GM19240 (cell line): ENCODE data around the gene SENP7.
"Not testable (repeated sequence)": the region's sequence is repeated elsewhere in the genome, so short reads cannot be mapped to it uniquely, and the experiment has no call there.

Experiments used
- DNase-seq: peaks from one replicate; pipeline ENCODE4 v3.0.0; 2011; ENCODE audit warnings: low spot score; ENCODE audit not compliant: insufficient read length

The SENP7 gene

DNA sequence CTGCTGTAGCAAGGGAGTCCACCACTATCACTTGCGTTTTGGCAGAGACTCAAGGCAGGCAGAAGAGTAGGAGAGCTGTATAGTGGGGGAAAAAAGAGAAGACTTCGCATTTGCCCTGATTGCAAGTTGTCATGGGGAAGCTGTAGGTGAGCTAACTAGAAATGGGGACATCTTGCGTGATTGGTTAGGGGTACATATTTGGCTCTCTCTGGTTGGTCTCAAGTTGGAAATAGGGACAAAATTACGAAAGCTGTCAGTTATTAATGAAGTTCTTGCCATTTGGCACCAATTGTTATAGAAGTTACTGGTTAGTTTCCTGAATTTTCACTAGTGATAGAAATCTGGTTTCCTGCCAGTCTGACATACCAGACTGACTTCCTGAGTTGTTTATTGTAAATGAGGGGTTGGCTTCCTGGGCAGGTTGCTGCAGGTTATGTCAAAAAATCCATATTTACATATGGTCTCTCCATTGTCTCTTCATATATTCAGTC is 8.2 kb upstream of the SENP7 start:
- DNase-seq: no peak

DNA sequence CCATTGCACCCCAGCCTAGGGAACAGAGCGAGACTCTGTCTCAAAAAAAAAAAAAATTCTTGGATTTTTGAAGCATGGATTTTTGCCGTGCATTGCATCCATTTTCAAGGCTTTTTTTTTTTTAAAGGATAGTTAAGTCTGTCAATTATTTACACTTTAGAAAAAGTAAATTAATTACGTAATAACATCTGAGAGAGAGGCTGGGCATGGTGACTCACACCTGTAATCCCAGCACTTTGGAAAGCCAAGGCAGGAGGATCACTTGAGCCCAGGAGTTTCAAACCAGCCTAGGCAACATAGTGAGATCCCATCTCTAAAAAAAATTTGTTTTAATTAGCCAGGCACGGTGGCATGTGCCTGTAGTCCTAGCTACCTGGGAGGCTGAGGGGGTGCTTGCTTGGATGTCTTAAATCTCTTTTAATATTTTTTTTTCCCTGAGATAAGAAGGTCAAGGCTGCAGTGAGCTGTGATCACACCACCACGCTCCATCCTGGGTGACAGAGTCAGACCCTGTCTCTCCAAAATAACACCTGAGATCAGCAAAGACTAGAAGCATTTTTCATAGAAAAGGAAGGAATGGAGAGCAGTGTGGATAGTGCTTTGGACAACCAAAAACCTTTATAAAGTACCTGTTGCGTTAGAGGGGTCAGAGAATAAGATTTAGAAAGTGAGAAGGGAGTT is 6.8 kb upstream of the SENP7 start:
- no peak for DNase-seq

DNA sequence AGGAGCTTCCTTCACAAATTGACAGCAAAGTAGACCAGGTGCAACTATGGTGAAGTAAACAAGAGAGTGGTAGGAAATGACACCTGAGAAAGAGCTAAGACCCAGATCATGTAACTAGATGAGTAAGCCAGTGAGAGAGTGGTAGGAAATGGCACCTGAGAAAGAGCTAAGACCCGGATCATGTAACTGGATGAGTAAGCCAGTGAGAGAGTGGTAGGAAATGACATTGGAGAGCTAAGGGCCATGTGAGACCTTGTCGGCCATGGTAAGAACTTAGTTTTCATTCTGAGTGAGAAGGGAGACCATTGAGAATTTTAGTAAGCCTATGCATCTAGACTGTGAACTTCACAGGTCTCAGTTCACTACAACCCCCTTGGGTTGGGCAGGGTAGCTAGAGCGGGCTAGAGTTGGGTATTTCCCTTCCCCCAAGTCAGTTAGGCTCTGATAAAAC is 5.4 kb upstream of the SENP7 start:
- DNase-seq: peak; percentile 43

DNA sequence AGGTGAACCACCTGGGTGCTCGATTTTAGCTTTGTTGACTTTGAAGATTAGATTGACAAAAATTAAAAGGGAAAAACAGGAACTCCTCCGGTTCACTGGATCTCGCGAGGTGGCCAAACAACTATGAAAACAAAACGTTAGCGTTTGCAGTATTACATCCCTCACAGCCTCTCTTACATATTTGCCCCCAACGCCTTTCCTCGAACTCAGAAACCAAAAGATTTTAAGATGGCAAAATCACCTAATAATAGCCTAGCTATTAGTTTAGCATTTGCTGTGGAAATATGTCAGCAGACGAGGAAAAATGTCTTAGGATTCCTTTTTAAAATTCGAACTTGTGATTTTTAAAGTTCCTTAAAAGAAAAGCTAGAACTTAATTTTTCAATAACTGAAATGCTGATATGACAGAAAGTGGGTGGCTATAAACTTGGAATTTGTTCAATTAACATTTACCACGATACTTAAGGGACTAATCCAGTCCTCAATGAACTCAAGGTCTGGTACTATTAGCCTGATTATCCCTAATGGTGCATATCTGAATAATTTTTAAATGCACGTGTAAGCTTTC is 491 bp upstream of the SENP7 start:
- peak; percentile 6 for DNase-seq

DNA sequence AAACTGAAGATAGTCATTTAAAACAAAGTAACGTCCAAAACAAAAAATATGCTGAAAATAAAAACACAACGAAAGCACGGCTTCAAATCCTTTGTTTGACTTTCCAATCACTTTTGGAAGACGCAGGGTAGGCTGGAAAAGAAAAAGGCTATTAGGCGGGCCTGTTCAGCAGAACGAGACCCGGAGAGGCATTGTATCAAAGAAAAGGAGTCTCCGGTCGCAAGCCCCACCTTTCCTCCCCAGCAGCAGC is 691 bp downstream of the SENP7 start:
- DNase-seq: no peak

DNA sequence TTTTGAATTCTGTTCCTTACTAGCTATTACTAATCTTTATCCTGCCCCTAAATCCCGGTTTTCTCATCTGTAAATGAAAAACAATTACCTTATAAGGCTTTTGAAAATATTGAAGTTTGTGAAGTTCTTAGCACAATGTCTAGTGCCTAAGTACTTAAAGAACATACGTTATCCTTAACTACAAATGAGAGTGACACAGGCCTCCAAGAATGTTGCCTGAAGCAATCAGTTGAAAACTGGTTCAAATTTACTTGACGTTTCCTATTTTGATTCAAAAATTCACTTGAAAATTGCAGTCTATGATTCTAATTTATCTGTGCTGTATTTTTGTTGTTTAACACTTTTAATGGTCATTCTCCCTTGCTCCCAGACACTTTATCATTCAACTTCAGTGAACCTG is 3.2 kb downstream of the SENP7 start:
- DNase-seq: no peak

DNA sequence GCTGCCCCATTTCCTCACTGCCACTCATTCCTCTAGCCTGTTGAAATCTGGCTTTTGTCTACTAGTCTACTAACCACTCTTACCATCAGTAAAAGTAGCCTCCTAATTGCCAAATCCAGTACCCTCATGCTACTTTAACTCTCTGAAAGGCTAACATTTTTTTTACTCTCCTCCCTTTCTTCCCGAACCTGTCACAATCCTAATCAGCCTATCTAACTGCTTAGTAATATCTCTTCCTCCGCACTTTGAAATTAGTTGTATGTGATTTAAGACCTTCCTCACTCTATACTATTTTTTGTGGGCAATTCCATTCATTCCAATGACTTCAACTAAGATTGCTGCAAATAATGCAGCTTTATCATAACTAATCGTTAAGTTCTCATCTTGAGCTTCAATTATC is 3.7 kb downstream of the SENP7 start:
- DNase-seq: no peak

DNA sequence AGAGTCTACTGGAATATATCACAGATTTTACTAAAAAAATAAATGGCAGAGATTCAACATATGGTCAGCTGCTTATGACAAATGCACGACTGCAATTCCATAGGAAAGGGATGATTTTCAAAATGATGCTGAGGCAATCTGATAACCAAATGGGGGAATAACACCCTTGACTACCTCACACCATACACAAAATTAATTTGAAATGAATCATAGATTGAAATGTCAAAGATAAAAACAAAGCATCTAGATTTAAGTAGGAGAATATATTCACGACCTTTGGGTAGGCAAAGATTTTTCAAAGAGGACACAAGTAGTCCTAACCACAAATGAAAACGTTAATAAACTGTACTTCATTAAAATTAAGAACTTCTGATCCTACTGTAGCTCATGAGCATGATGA is 11.2 kb downstream of the SENP7 start:
- DNase-seq: no peak

DNA sequence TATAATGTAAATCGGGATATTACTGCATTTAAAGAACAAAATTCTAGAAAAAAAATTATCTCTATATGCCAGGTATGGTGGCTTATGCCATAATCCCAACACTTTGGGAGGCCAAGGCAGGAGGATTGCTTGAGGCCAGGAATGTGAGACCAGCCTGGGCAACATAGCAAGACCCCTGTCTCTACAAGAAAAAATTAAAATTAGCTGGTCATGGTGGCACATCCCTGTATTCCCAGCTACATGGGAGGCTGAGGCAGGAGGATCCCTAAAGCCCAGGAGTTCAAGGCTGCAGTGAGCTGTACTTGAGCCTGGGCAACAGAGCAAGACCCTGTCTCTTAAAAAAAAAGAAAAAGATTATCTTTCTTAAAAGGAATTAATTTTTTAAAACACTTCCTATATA is 12.8 kb downstream of the SENP7 start:
- DNase-seq: no peak

DNA sequence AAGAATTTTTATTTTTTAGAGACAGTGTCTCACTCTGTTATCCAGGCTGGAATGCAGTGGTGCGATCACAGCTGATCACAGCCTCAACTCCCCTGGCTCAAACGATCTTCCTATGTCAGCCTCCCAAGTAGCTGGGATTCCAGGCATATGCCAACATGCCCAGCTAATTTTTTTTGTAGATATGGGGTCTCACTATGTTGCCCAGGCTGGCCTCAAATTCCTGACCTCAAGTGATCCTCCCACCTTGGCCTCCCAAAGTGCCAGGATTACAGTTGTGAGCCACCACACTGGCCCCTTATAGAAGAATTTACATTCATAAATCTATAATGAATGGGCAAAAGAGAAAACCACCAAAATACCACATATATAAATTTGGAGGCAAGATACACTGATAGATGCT is 15.2 kb downstream of the SENP7 start:
- DNase-seq: no peak

DNA sequence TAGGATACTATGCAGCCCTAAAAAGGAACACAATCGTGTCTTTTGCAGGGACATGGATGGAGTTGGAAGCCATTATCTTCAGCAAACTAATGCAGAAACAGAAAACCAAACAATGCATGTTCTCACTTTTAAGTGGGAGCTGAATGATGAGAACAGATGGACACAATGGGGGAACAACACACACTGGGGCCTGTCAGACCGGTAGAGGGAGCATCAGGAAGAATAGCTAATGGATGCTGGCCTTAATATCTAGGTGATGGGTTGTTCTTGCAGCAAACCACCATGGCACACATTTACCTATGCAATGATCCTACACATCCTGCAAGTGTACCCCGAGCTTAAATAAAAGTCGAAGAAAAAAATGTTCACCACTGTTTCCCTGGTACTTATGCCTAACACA is 17.5 kb downstream of the SENP7 start:
- no peak for DNase-seq

DNA sequence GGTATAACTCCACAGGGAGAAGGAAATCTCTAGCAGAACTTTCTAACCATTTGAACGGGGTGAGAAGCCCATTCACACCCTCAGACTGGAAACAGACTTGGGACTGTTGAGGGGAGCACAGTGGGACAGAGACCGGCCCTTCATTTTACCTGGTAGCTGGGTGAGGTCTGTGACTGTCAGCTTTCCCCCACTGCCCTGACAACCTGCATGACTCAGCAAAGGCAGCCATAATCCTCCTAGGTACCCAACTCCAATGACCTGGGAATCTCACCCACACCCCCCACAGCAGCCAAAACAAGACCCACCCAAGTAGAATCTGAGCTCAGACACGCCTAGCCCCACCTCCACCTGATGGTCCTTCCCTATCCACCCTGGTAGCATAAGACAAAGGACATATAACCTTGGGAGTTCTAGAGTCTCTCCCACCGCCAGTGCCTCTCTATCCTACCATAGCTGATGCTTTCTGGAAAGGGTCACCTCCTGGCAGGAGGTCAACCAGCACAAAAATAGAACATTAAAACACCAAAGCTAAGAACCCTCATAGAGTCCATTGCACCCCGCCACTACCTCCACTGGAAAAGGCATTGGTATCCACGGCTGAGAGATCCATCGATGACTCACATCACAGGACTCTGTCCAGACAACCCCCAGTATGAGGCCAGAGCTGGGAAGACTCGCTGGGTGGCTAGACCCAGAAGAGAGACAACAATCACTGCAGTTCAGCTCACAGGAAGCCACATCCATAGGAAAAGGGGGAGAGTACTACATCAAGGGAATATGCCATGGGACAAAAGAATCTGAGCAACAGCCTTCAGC is 28.0 kb downstream of the SENP7 start:
- DNase-seq: no peak

DNA sequence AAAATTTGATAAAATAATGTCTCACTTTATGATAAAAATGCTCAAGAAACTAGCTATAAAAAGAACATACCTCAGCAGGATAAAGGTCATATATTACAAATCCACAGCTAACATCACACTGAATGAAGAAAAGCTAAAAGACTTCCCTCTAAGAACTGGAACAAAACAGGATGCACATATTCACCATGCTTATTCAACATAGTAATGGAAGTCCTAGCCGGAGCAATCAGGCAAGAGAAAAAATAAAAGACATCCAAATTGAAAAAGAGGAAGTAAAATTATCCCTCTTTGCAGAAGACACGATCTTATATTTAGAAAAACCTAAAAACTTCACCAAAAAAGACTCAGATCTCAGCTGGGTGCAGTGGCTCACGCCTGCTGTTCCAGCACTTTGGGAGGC is 34.0 kb downstream of the SENP7 start:
- no peak for DNase-seq

DNA sequence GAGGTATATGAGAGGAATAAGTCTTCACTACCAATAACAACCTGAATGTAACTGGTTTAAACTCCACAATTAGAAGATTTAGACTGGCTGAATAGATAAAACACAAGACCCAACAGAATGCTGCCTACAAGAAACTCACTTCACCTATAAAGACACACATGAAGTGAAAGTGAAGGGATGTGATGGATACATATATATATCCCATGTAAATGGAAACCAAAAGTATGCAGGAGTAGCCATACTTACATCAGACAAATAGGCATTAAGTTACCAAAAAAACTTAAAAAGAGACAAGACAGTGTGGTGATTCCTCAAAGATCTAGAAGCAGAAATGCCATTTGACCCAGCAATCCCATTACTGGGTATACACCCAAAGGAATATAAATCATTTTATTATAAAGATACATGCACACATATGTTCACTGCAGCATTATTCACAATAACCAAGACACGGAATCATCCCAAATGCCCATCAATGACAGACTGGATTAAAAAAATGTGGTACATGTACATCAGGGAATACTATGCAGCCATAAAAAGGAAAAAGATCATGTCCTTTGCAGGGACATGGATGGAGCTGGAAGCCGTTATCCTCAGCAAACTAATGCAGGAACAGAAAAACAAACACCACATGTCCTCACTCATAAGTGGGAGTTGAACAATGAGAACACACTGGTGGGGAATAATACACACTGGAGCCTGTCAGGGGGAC is 38.0 kb downstream of the SENP7 start:
- DNase-seq: not testable (repeated sequence)

DNA sequence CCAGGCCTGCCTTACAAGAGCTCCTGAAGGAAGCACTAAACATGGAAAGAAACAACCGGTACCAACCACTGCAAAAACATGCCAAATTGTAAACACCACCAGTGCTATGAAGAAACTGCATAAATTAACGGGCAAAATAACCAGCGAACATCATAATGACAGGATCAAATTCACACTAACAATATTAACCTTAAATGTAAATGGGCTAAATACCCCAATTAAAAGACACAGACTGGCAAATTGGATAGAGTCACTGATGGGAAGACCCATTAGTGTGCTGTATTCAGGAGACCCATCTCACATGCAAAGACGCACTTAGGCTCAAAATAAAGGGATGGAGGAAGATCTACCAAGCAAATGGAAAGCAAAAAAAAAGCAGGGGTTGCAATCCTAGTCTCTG is 44.3 kb downstream of the SENP7 start:
- not testable (repeated sequence) for DNase-seq

DNA sequence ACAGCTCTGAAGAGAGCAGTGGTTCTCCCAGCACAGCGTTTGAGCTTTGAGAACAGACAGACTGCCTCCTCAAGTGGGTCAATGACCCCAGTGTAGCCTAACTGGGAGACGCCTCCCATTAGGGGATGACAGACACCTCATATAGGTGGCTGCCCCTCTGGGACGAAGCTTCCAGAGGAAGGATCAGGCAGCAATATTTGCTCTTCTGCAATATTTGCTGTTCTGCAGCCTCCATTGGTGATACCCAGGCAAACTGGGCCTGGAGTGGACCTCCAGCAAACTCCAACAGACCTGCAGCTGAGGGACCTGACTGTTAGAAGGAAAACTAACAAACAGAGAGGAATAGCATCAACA is 45.7 kb downstream of the SENP7 start:
- not testable (repeated sequence) for DNase-seq

DNA sequence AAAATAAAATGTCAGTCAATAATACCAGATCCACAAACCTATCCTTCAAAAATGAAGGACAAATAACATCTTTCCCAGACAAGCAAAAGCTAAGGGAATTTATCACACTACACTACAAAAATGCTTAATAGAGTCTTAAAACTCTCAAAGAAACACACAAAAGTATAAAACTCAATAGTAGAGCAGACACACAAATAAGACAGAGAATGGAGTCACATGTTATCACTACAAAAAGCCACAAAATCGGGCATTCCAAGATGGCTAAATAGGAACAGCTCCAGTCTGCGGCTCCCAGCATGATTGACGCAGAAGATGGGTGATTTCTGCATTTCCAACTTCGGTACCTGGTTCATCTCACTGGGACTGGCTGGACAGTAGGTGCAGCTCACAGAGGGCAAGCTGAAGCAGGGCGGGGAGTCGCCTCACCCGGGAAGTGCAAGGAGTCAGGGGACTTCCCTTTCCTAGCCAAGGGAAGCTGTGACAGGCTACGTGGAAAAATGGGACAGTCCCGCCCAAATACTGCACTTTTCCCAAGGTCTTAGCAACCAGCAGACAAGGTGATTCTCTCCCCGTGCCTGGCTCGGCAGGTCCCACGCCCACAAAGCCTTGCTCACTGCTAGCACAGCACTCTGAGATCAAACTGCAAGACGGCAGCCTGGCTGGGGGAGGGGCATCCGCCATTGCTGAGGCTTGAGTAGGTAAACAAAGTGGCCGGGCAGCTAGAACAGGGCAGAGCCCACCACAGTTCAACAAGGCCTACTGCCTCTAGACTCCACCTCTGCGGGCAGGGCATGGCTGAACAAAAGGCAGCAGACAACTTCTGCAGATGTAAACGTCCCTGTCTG is 46.3 kb downstream of the SENP7 start:
- no peak for DNase-seq

DNA sequence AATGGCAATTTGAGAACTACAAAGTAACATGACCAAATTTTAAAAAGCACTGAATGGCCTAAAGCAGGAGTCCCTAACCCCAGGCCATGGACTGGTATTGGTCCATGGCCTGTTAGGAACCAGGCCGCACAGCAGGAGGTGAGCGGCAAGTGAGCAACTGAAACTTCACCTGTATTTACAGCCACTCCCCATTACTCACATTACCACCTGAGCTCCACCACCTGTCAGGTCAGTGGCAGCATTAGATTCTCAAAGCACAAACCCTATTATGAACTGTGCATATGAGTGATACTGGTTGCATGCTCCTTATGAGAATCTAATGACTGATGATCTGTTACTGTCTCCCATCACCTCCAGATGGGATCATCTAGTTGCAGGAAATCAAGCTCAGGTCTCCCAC is 48.8 kb downstream of the SENP7 start:
- DNase-seq: no peak

DNA sequence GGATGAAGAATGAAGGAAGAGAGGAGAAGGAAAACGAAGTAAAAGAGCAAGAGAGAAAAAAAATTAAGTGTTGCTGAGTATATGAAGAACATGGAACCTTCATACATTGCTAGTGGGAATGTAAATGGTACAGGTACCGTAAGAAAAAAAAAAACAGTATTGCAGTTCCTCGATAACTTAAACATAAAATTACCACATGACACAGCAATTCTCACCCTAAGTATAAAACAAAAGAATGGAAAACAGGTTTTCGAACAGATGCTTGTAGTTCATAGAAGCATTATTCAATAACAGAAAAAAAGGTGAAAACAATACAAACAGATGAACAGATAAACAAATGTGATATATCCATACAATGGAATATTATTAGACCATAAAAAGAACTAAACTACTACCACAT is 51.6 kb downstream of the SENP7 start:
- no peak for DNase-seq

DNA sequence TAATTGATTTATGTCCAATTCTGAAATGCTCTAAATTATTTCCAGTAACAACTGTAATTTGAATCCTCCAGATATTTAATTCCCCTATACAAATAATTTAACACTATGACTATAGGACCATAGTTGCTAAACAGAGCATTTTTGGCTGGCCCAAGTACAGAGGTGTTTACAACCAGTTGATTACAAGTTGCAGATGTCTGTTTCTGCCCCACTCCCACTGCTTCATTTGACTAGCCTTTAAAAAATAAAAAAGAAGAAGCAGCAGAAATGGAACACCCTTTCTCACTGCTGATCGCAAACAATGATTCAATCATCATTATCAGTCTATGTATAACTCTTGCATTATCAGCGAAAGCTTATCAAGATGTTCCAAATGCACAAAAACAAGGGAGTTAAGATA is 54.6 kb downstream of the SENP7 start:
- no peak for DNase-seq

DNA sequence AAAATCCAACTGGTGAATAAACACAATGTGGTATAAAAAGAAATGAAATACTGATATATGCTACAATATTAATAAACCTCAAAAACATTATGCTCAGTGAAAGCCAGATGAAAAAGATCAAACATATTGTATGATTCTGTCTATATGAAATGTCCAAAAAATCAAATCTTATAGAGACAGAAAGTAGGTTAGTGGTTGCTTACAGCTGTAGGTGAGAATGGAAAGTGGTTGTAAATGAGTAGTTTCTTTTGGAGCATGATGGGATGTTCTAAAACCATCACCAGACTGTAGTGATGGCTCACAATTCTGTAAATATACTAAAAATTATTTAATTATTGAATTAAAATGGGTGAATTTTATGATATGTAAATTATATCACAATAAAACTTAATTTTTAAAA is 58.4 kb downstream of the SENP7 start:
- no peak for DNase-seq
